Left cardiac atrium (tissue), 4 donors: ENCODE measurements around the gene GPR155. TPM values are rescaled to one million over a fixed set of nuclear protein-coding genes. Genes with fewer than 3 reads are reported as not detected.
A peak's percentile ranks its signal among the peaks of the same experiment; 100 is the strongest.
"Not testable (repeated sequence)": the region's sequence is repeated elsewhere in the genome, so short reads cannot be mapped to it uniquely, and the experiment has no call there.

Experiments
- ATAC-seq, 2 donors: fragments of 200-7000 bp; cut with Tn5 transposase; one replicate each; pipeline ENCODE4 v1.9.1; 2020; ENCODE audit warnings: mild to moderate bottlenecking in 2 of 2, moderate library complexity in 2 of 2
- DNase-seq: peaks from one replicate; pipeline ENCODE4 v3.0.0-alpha.2; 2020
- intact Hi-C, 2 donors: fragments of 100-400 bp; cut with DNase I; formaldehyde crosslinking; loops; one replicate each; pipeline versions ENCODE4 v1.14.1 to v1.15.1; 2022 to 2023
- total RNA-seq, 2 donors: library from RNA; stranded (reverse); fragmentation: NEBNext Ultra II Directional; extraction: Animal tissue kit (Norgen Biotek cat#: 25700); gene quantifications; one replicate each; pipeline ENCODE4 v1.2.1, GENCODE V29; 2021
- donor health status: DM: no; HTN: yes; CAD: no.
- donor health status: DM: no; HTN: yes; CAD: no; lungs with severe emphysema.
- donor health status: DM: yes; HTN: yes; CAD: no.
- donor health status: Dilated cardiomyopathy.

The GPR155 gene
- total RNA-seq, 2 donors from 2014 or later: 11.2 to 13.3 TPM

GRCh38 chr2:174493549-174494331 is 6.9 kb upstream of the GPR155 start:
- ATAC-seq (no peak), DNase-seq (no peak)
- intact Hi-C loops: no loop called here

DNA sequence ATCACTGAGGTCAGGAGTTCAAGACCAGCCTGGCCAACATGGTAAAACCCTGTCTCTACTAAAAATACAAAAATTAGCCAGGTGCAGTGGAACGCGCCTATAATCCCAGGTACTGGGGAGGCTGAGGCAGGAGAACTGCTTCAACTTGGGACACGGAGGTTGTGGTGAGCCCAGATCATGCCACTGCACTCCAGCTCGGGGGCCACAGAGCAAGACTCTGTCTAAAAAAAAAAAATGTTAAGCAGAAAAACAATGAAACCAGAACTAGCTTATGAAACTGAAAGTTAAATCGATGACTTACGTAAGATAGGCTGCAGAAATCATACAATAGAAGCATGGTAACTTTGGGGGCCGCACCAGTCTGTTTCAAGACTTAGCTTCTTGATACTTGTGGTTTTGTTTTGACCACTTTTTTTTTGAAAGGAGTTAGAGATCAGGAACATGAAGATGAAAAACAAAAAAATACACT is 6.2 kb upstream of the GPR155 start:
- intact Hi-C loops: no loop called here
- ATAC-seq (peak in 1 of 2 donors; percentile 65), DNase-seq (no peak)

DNA sequence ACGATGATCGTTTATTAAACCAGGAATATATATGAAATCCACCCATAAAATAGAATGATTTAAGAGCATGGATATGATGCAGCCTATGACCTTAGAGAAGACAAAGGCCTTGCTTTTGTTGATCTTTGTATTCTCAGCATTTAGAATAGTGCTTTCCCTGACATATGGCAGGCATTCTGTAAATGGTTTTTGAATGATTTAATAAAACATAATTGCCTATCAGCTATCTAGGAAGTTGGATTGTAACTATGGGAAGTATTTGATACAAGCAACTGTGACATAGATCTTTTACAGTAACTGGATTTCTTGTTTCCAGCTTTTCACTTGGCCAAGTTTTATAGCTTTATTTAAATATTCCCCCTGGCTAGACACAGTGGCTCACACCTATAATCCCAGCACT is 5.1 kb upstream of the GPR155 start:
- DNase-seq: no peak
- ATAC-seq: no peak
- intact Hi-C loops: no loop called here

GRCh38 chr2:174490051-174490450 is 3.2 kb upstream of the GPR155 start:
- intact Hi-C loops: no loop called here
- ATAC-seq (no peak), DNase-seq (no peak)

GRCh38 chr2:174489520-174489919 is 2.7 kb upstream of the GPR155 start:
- intact Hi-C loops, DNase-seq, ATAC-seq: not testable (repeated sequence)

GRCh38 chr2:174487820-174488162 is 962 bp upstream of the GPR155 start:
- no peak for DNase-seq
- intact Hi-C loops: no loop called here

DNA sequence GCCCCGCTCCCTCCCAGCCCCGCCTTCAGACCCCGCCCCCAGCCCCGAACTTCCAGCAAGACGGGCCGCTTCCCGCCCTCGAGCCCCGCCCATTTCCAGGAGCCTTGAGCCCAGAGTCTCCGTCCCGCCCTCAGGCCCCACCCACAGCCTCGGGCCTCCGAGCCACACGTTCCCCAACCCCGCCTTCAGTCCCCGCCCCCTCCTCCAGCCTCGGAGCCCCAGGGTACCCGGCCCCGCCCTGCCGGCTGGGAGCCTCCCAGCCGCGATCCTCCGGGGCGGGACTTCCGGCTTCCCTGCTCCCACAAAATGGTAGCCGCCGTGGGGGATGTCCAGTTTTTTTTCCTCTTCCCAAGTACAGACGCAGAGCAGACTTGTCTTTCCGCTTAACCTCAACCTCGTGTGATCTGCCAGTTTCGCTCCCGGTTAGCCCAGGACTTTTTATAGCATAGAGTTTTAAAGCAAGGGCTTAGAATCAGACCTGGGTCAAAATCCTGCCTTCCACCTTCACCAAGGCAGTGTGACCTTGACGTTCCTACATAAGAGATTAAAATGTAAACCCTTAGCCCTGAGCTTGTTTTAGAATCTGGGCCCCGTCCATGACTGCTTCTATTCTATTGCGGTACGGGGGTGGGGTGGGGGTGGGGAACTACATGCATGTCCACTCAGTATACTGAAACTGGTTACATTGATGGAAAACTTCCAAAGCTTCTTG is 435 bp upstream of the GPR155 start:
- ATAC-seq (peak; percentile 99 to 100), DNase-seq (peak; percentile 100)
- intact Hi-C loops: no loop called here

More at GRCh38 chr2:174487820-174488162, 962 bp upstream of the GPR155 start:
- no peak for ATAC-seq

DNA sequence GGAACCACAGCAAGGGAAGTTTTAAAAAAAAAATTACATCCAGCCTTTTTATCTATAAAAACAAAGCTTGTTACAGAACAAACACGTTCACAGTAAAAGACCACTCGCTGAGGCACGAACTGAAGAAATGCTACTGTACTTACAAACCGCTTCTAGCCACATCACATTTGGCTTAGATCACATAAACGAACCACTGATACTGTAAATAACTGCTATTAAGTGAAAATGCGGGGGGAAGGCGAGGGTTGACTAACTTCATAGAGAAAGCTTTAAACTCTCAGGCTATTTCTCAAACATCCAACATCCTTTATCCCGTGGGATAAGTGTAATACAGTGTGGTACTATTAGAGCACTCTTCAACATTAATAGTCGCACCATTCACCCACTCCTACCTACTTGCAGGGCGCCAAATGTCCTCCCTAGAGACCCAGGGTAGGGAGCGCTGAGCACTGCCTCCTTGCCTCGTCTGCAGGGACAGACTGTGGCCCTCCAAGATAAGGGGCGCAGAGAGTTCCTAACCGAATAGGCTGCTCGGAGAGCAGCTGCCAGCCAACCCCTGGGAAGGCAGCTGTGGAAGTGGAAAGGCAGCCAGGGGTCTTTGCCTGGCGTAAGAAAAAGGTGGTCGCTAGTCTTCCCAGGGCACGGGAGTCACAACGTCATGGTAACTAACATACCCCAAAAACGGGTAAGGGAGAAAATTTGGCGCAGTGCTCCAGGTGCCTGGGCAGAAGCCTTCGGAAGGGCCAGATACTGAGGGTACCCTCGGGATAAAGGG is 854 bp downstream of the GPR155 start:
- intact Hi-C loops: no loop called here
- DNase-seq: peak; percentile 37
- peak; percentile 4 to 28 for ATAC-seq

- DNase-seq, intact Hi-C loops, ATAC-seq: not testable (repeated sequence)
Observed at GRCh38 chr2:174485045-174485444, 1.8 kb downstream of the GPR155 start.

DNA sequence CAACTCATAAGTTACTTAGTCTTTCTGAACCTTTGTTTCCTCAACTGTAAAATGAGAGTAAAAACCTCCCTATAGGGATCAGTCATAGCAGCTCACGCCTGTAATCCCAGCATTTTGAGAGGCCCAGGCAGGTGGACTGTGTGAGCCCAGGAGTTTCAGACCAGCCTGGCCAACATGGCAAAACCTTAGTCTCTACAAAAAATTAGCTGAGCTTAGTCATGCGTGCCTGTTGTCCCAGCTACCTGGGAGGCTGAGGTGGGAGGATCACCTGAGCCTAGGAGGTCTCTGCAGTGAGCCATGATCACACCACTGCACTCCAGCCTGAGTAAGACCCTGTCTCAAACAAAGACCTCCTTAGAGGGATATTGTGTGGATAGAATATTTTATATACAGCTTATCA is 2.3 kb downstream of the GPR155 start:
- ATAC-seq (no peak), DNase-seq (no peak)
- intact Hi-C loops: no loop called here

GRCh38 chr2:174482854-174483253 is 4.0 kb downstream of the GPR155 start:
- intact Hi-C loops: no loop called here
- no peak for ATAC-seq
- DNase-seq: no peak

GRCh38 chr2:174477759-174478158 is 9.1 kb downstream of the GPR155 start:
- intact Hi-C loops: no loop called here
- DNase-seq (no peak), ATAC-seq (no peak)

DNA sequence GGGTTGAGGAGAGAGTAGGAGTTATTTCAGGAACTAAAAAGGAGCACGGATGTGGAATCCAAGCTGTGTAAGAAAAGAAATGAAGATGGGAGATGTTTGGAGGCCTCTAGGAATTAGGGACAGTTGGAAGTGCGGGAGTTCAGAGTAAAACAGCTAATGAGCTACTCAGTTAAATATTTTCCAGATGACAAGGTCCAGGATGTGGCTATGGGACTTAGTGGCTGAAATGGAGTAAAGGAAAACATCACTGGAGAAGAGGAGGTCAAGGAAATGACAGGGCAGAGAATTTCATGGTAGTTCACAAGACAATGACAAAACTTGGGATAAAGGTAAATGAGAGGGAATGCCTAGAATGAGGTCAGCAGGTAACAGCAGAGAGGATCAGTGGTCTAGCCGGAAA is 13.0 kb downstream of the GPR155 start:
- ATAC-seq (no peak), DNase-seq (no peak)
- intact Hi-C loops: no loop called here

DNA sequence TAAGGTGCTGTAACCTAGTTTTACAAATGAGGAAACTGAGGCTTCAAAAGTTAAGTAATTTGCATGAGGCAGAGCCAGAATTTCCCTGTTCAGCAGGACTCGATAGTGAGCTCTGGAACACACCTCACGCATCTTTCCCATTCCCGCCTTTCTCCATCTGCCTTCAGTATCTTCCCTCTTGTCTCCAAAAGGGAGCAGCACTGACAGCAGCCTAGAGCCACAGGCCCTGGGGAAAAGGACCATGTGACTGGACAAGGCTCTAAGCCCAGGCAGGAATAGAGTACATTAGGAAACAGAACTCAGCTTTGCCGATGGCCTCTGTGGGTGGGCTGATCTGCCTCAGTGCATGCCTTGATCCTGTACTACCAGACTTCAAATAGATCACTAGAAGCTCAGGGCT is 21.5 kb downstream of the GPR155 start:
- DNase-seq: no peak
- intact Hi-C loops: loop anchor here (5.0 to 10.0 kb wide), 4 partner anchors 59 to 219 kb away; no protein-coding TSS in a partner anchor
- ATAC-seq: peak in 1 of 2 donors; percentile 53

- no peak for DNase-seq
- intact Hi-C loops: loop anchor here (5.0 to 10.0 kb wide), 5 partner anchors 61 to 226 kb away; no protein-coding TSS in a partner anchor
- no peak for ATAC-seq
Observed at GRCh38 chr2:174461221-174461620, 25.6 kb downstream of the GPR155 start.

GRCh38 chr2:174454566-174454965 is 32.3 kb downstream of the GPR155 start:
- DNase-seq (no peak), ATAC-seq (no peak)
- intact Hi-C loops: no loop called here

GRCh38 chr2:174450021-174450816 is 36.6 kb downstream of the GPR155 start:
- ATAC-seq (no peak), DNase-seq (no peak)
- intact Hi-C loops: no loop called here

- intact Hi-C loops: no loop called here
- ATAC-seq (no peak), DNase-seq (no peak)
Observed at GRCh38 chr2:174449033-174449432, 37.8 kb downstream of the GPR155 start.

- DNase-seq: no peak
- intact Hi-C loops: no loop called here
- no peak for ATAC-seq
Observed at GRCh38 chr2:174446531-174446930, 40.3 kb downstream of the GPR155 start.
